Fibroblast of skin of left biceps (primary cell): ENCODE measurements around the gene CABP7.

Experiments
- DNase-seq, 2 experiments: peaks; one replicate each; pipeline ENCODE4 v3.0.0-alpha.2; 2013; ENCODE audit warnings: low read depth in 2 of 2

CABP7 gene

GRCh38 chr22:29773233-29773632 lies 53.4 kb downstream of the CABP7 start:
- no peak for DNase-seq

- DNase-seq: no peak
These were observed 60.4 kb downstream of the CABP7 start for GRCh38 chr22:29780220-29780619.

GRCh38 chr22:29780748-29781676 lies 61.2 kb downstream of the CABP7 start:
- peak; percentile 78 to 81 for DNase-seq
